ENCODE data around the gene WWTR1.

The WWTR1 gene

DNA sequence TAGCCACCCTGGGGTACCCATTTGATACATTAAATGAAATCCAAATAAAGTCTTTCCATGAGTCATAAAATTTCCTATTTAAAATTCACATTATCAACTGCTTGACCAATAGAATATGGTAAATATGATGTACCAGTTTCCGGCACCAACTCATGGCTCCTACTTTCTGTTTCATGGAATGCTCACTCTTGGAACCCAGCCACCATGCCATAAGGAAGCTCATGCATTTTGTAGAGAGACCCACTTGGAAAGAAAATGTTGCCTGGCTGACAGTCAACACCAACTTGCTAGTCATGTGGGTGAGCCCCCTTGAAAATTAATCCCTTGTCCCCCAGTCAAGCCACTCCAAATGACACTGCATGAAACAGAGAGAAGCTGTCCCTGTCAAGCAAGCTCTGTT lies 57.2 kb downstream of the WWTR1 start:
- TF ChIP-seq, protein P1, sequence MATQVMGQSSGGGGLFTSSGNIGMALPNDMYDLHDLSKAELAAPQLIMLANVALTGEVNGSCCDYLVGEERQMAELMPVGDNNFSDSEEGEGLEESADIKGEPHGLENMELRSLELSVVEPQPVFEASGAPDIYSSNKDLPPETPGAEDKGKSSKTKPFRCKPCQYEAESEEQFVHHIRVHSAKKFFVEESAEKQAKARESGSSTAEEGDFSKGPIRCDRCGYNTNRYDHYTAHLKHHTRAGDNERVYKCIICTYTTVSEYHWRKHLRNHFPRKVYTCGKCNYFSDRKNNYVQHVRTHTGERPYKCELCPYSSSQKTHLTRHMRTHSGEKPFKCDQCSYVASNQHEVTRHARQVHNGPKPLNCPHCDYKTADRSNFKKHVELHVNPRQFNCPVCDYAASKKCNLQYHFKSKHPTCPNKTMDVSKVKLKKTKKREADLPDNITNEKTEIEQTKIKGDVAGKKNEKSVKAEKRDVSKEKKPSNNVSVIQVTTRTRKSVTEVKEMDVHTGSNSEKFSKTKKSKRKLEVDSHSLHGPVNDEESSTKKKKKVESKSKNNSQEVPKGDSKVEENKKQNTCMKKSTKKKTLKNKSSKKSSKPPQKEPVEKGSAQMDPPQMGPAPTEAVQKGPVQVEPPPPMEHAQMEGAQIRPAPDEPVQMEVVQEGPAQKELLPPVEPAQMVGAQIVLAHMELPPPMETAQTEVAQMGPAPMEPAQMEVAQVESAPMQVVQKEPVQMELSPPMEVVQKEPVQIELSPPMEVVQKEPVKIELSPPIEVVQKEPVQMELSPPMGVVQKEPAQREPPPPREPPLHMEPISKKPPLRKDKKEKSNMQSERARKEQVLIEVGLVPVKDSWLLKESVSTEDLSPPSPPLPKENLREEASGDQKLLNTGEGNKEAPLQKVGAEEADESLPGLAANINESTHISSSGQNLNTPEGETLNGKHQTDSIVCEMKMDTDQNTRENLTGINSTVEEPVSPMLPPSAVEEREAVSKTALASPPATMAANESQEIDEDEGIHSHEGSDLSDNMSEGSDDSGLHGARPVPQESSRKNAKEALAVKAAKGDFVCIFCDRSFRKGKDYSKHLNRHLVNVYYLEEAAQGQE (IDR thresholded peaks at IDR 0.05; ENCODE audit: insufficient read depth in 1 of 2, low read depth in 2 of 2, low read length in 2 of 2) = no peak
- TF ChIP-seq POLR2AphosphoS5 (IDR thresholded peaks at IDR 0.05; ENCODE audit: low read depth, low read length) (no peak), TAF1 (IDR thresholded peaks at IDR 0.05; ENCODE audit: borderline replicate concordance, insufficient read depth, low read length) (no peak), FOXP2 (optimal IDR thresholded peaks at IDR 0.05; ENCODE audit: borderline replicate concordance, extremely low read depth, extremely low read length, insufficient read depth) (no peak)

DNA sequence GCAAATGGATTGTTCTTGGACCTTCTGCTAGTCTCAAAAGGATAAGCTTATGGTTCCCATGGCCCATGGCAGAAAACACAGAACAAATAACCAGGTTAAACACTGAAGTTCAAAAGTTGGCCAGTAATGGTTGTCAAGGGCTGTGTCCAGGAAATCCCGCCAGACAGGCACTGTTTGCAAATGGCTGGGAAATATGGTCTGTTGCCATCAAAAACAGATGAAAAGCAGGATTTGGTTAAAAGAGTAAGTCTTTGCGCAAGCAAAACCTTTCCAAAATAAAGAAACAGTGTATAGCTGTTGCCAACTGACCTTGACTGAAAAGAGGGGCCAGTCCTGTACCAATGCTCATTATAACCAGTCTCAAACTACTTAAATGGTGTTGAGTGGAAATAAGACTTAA lies 58.6 kb downstream of the WWTR1 start:
- TF ChIP-seq TAF1 (IDR thresholded peaks at IDR 0.05; ENCODE audit: borderline replicate concordance, insufficient read depth, low read length) = no peak
- TF ChIP-seq, protein P1 (IDR thresholded peaks at IDR 0.05; ENCODE audit: insufficient read depth in 1 of 2, low read depth in 2 of 2, low read length in 2 of 2) = no peak
- no peak for TF ChIP-seq POLR2AphosphoS5 (IDR thresholded peaks at IDR 0.05; ENCODE audit: low read depth, low read length)
- TF ChIP-seq FOXP2 (optimal IDR thresholded peaks at IDR 0.05; ENCODE audit: borderline replicate concordance, extremely low read depth, extremely low read length, insufficient read depth) = no peak
- no peak for TF ChIP-seq SIN3A (IDR thresholded peaks at IDR 0.05; ENCODE audit: borderline replicate concordance, insufficient read depth, low read length)

DNA sequence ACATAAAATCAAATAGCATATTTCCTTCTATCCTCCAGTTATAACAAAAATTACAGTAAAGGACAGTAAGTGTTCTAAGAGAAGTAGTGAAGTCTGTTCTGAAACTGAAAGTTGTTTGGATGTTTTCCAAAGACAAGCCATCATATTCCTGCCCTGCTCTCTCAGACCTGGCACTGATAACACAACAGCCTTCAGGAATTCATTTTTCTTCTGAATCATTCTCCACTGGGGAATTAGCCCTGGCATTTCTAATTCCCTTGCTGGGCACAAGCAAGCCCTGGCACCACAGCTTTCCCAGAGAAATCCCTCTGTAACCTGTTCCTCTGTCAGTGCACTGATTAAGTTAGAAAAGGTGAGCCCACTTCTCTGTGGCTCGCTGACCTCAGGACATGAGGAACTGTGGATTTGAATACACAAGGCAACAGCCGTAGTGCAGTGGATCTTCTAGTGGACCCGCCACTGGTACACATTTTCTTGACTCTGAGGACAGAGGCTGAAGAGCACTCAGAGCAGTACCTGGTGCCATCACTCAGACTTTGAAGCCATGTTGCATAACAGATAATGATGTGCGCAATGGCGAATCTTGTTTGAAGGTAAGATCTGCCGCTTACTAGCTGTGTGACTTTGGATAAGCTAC lies 61.6 kb downstream of the WWTR1 start:
- TF ChIP-seq FOXP2 (optimal IDR thresholded peaks at IDR 0.05; ENCODE audit: borderline replicate concordance, extremely low read depth, extremely low read length, insufficient read depth) (no peak), SIN3A (IDR thresholded peaks at IDR 0.05; ENCODE audit: borderline replicate concordance, insufficient read depth, low read length) (no peak), TAF1 (IDR thresholded peaks at IDR 0.05; ENCODE audit: borderline replicate concordance, insufficient read depth, low read length) (no peak), POLR2AphosphoS5 (IDR thresholded peaks at IDR 0.05; ENCODE audit: low read depth, low read length) (no peak)
- TF ChIP-seq, protein P1 (IDR thresholded peaks at IDR 0.05; ENCODE audit: insufficient read depth in 1 of 2, low read depth in 2 of 2, low read length in 2 of 2) = no peak

DNA sequence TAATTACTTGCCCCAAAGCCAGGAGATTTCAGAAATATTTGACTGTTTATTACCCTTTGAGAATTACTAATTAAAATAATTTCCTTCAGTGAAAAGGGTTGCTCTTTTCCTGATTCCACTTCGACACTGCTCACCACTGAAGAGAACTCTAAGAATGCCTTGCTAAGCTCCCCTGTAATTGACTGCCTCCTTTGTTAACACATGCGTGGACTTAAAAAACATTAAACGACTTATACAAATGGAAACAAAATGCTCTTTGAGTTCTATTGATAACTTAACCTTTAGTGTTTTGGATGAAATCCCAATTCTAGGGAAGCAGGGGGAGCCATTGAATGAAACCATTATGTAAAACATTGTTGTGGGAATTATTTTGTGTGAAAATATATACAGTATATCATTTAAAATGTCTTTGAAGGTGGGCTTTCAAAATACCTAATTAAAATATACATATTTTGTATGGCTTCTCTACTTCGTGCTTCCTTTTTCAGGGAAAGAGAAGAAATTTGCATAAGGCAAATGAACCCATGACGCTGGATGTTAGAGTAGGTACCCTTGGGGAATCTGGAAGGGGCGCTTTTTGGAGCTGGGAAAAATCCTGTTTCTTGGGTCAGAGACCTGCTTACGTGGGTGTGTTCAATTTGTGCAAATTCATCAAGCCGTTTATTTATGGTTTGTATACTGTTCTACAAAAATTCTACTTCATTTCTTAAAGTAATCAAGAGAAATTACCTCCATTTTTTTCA lies 64.2 kb downstream of the WWTR1 start:
- TF ChIP-seq TAF1 (IDR thresholded peaks at IDR 0.05; ENCODE audit: borderline replicate concordance, insufficient read depth, low read length) = no peak
- no peak for TF ChIP-seq FOXP2 (optimal IDR thresholded peaks at IDR 0.05; ENCODE audit: borderline replicate concordance, extremely low read depth, extremely low read length, insufficient read depth)
- TF ChIP-seq, protein P1 (IDR thresholded peaks at IDR 0.05; ENCODE audit: insufficient read depth in 1 of 2, low read depth in 2 of 2, low read length in 2 of 2) = no peak
- no peak for TF ChIP-seq SIN3A (IDR thresholded peaks at IDR 0.05; ENCODE audit: borderline replicate concordance, insufficient read depth, low read length)

All from PFSK-1 (cell line).